T47D (cell line): ENCODE data around the gene RASSF8.

ENCODE experiments used
- DNase-seq, 2 experiments: peaks; one replicate each; pipeline versions ENCODE4 v3.0.0 to v3.0.0-alpha.2; 2011 to 2012; ENCODE audit warnings: low read depth in 1 of 2, low spot score in 1 of 2
- JUND ChIP-seq: IDR thresholded peaks from 2 replicates; pipeline ENCODE4 v1.6.1; 2012; ENCODE audit warnings: low read depth
- in situ Hi-C: cut with HindIII; loops from 2 replicates; pipeline ENCODE4 v1.10.0; 2016; ENCODE audit warnings: low sequenced_read_pairs, low pct_unique_long_range_greater_than_20kb

Gene RASSF8

DNA sequence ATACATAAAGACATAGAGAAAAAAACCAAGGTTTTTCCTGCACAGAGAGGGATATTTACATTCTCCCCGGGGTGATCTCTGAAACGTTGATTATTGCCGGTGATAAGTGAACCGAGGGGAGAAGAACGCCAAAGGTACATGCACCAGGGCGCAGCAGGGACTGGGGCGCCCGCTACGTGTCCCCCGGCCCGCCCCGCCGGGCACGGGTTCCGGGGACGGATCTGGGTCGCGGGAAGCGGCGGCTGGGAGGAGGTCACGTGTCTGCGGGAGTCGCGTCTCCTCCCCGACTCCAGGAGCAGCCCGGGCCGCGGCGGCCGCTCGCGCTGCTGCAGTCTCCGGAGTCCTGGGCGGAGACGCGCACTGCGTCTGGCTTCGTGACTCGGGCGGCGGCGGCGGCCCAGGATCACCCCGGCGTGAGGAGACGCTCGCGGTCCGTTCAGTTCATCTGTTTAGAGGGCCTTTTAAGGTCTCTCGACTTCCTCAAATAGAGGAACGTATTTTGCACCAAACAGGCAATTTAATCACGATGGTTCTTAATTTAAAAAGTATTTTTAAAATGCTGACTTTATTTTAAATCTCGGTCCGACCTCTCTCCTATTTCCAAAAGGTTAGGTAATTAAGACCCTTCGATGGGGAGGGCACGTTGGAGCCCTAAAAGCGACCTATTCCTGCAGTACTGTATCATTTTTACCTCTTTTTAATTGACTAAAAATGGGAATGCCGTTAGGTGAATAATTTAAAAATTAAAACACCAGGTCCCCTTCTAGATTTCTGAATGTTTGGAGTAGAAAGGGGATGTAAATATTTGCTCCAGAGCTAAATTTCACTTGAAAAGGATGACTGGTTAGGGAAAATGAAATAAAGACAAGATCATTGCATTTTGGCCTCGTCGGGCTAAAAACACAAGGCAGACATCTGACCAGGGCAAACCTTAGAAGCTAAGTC lies 168.1 kb downstream of the RASSF8 start:
- TF ChIP-seq JUND, result no peak
- DNase-seq, result peak; percentile 76 to 93
- in situ Hi-C loops, result no loop called here

GRCh38 chr12:26127404-26127803 lies 168.9 kb downstream of the RASSF8 start:
- in situ Hi-C loops, result no loop called here
- no peak for TF ChIP-seq JUND
- no peak for DNase-seq

GRCh38 chr12:26128168-26128567 lies 169.7 kb downstream of the RASSF8 start:
- no peak for TF ChIP-seq JUND
- DNase-seq, result no peak
- in situ Hi-C loops, result no loop called here
